Dedifferentiated amniotic fluid mesenchymal stem cell (primary cell): Measurements from ENCODE around the gene ASIC3.
"Not testable (repeated sequence)": the region's sequence is repeated elsewhere in the genome, so short reads cannot be mapped to it uniquely, and the experiment has no call there.

Source experiments
- DNase-seq: peaks from one replicate; pipeline ENCODE4 v3.0.0-alpha.2; 2016; ENCODE audit errors: extremely low spot score

Gene ASIC3

GRCh38 chr7:151047976-151048815 lies at the start of gene ASIC3:
Gene ASIC3, plus strand, starts transcription at chr7:151048531. Its CDS starts 355 bp downstream, at chr7:151048886.
- DNase-seq, result no peak

DNA sequence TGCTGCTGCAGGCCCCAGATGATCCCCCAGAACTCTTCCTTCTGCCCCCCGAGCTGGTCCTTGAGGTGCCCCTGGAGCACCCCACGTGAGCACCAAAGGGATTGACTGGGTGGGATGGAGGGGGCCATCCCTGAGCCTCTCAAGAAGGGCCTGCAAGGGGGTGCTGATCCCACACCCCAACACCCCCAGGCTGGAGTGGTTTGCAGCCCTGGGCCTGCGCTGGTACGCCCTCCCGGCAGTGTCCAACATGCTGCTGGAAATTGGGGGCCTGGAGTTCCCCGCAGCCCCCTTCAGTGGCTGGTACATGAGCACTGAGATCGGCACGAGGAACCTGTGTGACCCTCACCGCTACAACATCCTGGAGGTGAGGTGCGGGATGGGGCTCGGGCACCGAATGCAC lies 49.3 kb upstream of the ASIC3 start:
- DNase-seq, result no peak

GRCh38 chr7:150999497-151000230 lies 48.7 kb upstream of the ASIC3 start:
- no peak for DNase-seq

DNA sequence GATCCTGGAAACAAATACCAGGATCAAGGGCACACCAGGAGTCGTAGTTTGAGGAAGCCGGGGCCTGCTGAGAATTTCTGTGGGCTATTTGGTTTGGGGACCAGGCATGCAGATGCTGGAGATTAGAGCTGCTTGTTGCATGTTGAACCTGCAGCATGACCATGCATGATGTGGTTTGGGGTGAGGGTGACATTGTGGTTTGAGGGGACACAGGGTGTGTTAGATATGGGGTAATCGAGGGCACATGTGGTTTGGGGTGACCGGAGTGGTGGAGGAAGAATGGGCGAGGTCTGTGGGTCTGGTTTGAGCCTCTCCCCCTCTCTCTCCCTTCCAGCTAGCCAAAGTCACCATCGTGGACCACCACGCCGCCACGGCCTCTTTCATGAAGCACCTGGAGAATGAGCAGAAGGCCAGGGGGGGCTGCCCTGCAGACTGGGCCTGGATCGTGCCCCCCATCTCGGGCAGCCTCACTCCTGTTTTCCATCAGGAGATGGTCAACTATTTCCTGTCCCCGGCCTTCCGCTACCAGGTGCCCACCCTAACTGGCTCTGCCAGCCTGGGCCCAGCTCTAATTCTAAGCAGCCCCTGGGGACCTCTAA lies 47.3 kb upstream of the ASIC3 start:
- no peak for DNase-seq

DNA sequence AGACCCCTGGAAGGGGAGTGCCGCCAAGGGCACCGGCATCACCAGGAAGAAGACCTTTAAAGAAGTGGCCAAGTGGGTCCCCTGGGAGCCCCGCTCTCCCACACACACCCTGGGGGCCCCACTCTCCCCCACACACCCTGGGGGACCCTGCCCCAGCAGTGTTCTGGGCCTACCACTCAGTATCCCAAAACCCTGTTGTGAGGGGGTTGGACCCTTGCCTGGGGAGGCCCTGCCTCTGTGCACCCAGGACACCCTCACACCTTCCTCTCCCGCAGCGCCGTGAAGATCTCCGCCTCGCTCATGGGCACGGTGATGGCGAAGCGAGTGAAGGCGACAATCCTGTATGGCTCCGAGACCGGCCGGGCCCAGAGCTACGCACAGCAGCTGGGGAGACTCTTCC lies 46.8 kb upstream of the ASIC3 start:
- no peak for DNase-seq

GRCh38 chr7:151003572-151003971 lies 44.8 kb upstream of the ASIC3 start:
- no peak for DNase-seq

- DNase-seq, result no peak
Observed at GRCh38 chr7:151005566-151005965, 42.8 kb upstream of the ASIC3 start.

DNA sequence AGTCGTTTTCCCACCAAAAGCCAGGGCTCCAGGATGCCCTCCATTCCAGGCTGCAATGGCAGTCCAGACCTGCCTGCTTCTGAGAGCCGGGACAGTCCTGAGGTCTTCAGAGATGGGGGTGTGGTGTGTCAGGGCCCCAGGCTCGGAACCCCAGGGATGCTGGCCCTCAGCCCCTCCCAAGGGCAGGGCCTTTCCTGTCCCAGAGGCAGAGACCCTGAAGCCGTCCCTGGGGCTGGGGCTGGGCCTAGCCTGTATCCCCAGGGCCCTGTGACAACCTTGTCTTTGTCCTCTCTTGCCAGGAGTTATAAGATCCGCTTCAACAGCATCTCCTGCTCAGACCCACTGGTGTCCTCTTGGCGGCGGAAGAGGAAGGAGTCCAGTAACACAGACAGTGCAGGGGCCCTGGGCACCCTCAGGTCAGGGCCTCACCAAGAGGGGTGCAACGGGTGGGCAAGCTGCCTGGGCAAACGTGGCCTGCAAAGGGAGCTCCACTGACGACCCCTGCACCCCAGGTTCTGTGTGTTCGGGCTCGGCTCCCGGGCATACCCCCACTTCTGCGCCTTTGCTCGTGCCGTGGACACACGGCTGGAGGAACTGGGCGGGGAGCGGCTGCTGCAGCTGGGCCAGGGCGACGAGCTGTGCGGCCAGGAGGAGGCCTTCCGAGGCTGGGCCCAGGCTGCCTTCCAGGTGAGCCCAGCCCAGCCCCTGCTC lies 41.6 kb upstream of the ASIC3 start:
- no peak for DNase-seq

- DNase-seq, result no peak
Observed at GRCh38 chr7:151007469-151007898, 40.8 kb upstream of the ASIC3 start.

- DNase-seq, result no peak
Observed at GRCh38 chr7:151008143-151008510, 40.2 kb upstream of the ASIC3 start.

GRCh38 chr7:151008511-151009323 lies 39.6 kb upstream of the ASIC3 start:
- no peak for DNase-seq

DNA sequence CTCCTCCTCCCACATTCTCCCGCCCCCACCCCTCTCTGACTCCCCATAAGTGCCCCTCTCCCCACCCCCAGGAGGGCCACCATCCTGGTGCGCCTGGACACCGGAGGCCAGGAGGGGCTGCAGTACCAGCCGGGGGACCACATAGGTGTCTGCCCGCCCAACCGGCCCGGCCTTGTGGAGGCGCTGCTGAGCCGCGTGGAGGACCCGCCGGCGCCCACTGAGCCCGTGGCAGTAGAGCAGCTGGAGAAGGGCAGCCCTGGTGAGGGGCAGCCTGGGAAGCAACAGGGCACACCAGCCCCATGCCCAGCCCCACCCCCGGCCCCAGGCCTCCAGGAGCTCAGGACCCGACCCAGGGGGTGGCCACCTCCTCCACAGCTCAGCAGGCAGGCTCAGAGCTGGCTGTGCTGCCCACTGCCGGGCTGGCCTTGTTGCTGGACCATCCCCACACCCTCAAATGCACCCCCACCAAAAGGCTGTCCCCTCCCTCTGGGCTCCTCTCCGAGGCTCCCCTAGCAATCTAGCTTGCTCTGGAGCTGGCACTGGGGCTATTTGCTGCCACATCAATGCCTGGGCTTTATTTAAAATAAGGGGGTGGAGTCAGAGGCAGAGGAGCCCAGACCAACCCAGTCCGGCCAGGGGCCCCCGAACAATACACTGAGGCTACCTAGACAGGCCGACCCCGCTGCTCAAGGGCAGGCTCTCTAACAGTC lies 38.8 kb upstream of the ASIC3 start:
- DNase-seq, result no peak

DNA sequence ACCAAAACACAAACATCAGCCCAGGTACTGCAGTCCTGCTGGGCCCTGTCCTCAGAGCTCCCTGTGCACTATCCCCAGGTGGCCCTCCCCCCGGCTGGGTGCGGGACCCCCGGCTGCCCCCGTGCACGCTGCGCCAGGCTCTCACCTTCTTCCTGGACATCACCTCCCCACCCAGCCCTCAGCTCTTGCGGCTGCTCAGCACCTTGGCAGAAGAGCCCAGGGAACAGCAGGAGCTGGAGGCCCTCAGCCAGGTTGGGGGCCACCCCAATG lies 38.4 kb upstream of the ASIC3 start:
- DNase-seq, result no peak

- DNase-seq, result no peak
Observed at GRCh38 chr7:151010307-151011096, 37.8 kb upstream of the ASIC3 start.

GRCh38 chr7:151011097-151011409 lies 37.3 kb upstream of the ASIC3 start:
- no peak for DNase-seq

DNA sequence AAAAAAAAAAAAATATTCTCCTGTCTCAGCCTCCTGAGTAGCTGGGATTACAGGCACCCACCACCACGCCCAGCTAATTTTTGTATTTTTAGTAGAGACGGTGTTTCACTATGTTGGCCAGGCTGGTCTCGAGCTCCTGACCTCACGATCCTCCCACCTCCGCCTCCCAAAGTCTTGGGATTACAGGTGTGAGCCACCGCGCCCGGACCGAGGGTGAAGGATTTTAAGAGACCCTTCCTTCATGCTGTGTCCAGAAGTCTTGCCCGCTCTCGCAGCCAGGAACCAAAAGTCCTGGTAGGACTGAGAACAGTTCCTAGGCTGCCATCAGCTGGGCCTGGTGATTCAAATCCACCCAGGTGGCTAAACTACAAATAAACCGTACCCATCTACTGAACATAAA lies 36.7 kb upstream of the ASIC3 start:
- DNase-seq, result not testable (repeated sequence)

- no peak for DNase-seq
Observed at GRCh38 chr7:151012031-151012692, 36.2 kb upstream of the ASIC3 start.

GRCh38 chr7:151012911-151013347 lies 35.4 kb upstream of the ASIC3 start:
- no peak for DNase-seq

DNA sequence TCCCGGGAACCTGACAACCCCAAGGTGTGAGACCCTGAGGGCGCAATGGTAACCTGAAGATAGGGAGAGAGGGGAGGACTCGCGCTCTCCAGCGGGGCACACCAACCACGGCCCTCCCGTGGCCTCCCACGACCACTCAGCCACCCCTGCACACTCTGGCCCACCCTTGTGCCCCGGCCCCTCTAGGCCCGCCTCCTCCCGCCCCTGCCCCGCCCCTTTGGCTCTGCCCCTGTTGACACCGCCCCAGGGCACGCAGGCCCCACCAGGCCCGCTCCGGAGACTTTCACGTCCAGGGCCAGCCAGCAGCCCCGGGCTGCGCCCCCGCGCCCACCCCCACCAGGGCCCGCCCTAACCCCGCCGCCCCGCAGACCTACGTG lies 35.0 kb upstream of the ASIC3 start:
- DNase-seq, result no peak
